GM11168 (cell line): ENCODE data around the gene FLNB.

Source experiments
- in situ Hi-C: fragments of 300-500 bp; cut with MboI; formaldehyde crosslinking; loops from one replicate; pipeline ENCODE4 v1.12.0; 2022; ENCODE audit warnings: low sequenced_read_pairs; ENCODE audit not compliant: unreplicated experiment

Gene FLNB

DNA sequence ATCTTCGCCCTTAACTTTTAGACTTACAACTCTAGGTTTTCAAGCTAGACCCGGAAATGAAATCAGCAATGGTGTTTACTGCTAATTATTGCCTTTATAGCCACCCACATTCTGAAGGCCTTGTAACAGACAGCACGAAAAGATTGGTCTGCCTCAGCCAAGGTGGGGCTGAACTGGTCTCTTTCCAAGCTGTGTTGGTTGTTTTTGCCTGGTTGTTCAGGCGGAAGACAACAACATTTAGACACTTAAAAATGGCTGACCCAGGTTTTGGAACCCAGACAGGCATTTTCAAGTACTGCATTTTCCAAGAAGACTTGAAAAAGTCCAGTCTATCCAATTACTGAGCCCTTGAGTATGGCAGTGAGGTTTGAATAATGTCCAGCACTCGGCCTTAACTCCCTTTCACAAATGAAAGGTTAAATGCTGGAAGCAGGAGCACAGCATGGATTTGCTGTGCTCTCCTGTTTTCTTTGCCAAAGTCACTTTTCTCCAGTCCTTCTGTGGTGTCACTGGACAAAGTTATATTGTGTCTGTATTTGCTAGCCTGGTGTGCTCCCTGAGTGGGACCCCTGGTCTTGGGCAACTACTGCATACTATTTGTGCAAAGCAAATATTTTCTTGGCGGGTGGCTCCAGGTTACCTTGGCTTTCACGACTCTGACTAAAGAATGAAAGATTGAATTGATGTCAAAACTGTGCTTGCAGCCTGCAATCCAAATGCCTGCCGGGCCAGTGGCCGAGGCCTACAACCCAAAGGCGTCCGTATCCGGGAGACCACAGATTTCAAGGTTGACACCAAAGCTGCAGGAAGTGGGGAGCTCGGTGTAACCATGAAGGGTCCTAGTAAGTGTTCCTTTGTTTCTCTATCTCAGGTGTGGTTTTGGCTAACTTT lies 93.5 kb downstream of the FLNB start:
- in situ Hi-C loops: no loop called here

DNA sequence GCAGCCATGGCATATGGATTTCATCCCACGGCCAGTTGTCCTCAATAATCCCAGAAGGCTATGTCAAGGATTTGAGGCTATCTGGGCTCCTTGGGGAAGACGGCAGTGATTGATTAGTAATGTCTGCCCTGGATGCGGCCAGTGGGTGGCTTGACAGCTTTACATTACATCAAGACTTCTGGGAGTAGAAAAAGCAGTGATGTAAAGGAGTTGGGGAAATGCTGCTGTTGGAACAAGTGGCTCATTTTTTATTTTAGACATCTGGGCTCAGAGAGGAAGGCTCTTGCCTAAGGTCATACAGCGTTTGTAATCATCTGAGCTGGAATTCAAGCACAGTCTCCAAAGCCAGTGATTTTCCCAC lies 94.1 kb downstream of the FLNB start:
- in situ Hi-C loops: no loop called here

DNA sequence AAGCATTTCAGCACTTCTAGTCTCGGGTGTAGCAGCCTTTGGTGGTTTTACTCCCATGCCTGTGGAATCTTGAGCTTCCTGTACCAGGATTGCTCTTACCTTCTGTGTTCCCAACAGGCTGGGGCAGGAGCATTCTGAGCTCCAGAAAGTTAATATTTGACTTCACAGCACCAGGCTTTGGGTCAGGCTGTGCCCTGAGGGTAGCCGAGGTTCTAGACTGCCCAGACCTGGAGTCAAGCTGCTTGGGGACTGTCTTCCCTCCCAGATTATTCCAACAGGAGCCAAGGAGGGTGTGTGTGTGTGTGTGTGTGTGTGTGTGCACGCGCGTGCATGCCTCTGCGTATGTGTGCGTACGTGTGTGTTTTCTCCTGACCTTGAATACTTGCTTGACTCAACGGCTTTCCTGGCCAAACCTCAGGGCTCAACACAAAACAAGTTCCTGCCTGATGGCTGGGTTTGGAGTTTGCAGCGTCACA lies 94.8 kb downstream of the FLNB start:
- in situ Hi-C loops: no loop called here

- in situ Hi-C loops: no loop called here
These were observed 95.9 kb downstream of the FLNB start for GRCh38 chr3:58104151-58104550.

DNA sequence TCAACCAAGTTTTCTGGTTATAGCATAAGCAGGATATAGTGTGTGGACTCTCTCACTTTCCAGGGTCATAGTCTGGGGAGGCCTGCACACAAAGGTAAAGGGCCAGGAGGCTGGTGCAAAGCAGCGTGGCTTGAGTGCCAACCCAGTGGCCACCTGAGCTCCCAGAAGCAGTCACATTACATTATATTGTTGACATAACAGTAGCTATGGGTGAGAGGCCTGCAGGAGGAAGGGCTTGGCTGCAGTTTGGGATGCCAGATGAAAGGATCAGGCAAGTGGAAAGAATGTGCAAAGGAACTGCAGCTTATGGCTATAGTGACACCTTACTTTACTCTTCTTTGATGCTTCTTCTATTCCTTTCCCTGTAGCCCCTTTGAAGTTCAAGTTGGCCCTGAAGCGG lies 96.5 kb downstream of the FLNB start:
- in situ Hi-C loops: no loop called here

GRCh38 chr3:58105196-58105595 lies 97.0 kb downstream of the FLNB start:
- in situ Hi-C loops: no loop called here

DNA sequence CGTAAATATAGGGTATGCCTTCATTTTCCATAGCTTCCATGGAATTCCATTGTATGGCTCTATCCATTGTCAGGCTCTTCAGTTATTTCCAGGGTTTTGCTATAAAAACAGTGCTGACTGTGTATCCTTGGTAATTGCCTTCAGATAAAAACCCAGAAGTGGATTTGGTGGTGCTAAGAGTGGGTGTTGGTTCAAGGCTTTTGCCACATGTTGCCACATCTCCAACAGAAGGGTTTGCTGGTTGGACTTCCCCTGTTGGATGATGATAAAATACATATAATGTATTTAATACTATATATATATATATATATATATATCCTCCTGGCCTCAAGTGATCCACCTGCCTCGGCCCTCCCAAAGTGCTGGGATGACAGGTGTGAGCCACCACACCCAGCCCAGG lies 97.8 kb downstream of the FLNB start:
- in situ Hi-C loops: no loop called here

GRCh38 chr3:58106640-58107039 lies 98.4 kb downstream of the FLNB start:
- in situ Hi-C loops: no loop called here

DNA sequence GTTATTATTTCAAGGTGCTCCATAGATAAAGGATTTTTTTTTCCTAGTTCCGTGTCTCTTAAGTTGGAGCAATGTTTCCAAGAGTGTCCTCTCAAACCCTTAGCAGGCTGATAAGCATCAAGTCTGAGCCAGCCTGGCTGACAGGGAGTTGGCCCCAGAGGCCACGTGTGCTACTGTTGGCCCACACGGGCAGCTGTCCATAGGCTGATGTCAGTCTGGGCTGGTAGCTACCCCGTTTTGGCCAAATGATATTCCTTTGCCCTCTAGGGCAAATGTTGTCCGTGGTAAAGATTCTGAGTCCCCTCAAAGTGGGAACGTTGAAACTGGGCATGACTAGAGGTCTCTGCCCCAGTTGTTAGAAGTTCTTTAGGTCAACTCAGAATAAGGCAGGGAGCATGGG lies 99.4 kb downstream of the FLNB start:
- in situ Hi-C loops: no loop called here

GRCh38 chr3:58109752-58110151 lies 101.5 kb downstream of the FLNB start:
- in situ Hi-C loops: no loop called here

- in situ Hi-C loops: no loop called here
These were observed 103.4 kb downstream of the FLNB start for GRCh38 chr3:58111513-58112184.

DNA sequence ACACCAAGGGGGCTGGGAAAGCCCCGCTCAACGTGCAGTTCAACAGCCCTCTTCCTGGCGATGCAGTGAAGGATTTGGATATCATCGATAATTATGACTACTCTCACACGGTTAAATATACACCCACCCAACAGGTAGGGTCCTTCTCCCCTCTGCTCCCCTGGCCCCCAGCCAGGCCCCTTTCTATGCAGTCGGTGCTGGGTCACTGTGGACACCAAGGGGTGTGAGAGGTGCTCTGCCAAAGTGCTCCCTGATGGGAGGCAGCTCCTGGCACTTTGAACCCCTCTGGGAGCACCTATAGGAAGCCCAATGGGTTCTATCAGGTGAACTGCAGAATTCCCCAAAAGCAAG lies 103.9 kb downstream of the FLNB start:
- in situ Hi-C loops: no loop called here

DNA sequence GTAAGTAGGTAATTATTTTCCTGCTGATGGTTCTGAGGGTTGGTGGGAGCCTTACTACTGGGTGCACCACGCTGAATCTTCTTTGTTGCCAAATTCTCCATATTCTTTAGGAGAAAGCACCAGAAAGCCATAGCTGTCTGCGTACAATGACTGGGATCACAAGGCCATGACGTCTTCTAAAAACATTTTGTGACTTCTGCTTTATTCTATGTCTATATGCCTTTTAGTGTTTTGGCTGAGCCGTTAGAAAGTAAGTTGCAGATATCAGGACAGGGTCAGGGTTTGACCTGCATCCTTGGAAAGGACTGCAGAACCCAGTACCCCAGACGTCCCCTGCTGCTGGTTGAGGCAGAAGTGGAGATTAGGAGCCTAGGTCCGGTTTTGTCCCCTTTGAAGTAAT lies 107.0 kb downstream of the FLNB start:
- in situ Hi-C loops: no loop called here

DNA sequence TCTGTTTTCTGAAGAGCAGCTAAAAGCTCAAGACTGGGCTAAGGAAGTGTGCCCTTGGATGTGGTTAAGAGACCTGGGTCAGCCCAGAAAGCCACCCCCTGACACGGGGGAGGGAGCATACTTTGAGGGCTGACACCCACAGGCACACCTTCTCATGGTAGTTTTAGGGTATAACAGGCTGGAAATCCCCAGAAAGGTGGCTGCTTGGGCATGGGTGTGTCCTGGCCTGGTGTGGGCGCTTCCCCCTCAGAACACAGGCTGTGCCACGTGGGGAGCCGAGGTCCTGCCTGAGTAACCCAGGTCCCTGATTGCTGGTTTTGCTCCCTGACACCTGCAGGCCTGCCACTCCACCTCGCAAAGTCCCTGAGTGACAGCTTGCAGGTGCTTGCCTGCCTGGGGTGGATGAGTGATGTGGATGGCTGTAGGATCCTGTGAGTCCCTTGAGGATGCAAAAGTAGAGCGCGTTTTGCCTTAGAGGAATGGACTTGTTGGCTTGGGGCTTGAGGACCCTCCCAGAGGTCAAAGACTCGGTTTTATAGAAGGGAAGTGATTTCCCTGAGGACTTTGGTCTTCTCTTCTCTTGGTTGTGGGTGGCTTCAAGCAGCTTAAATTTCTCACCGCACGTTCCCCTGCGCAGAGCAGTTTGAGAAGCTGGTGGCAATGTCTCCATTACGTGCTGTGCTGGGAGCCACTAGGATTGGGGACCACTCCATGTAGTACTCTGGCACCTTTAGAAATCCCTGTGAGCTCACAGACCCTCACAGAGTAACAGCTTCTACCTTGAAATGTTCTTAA lies 108.1 kb downstream of the FLNB start:
- in situ Hi-C loops: no loop called here

DNA sequence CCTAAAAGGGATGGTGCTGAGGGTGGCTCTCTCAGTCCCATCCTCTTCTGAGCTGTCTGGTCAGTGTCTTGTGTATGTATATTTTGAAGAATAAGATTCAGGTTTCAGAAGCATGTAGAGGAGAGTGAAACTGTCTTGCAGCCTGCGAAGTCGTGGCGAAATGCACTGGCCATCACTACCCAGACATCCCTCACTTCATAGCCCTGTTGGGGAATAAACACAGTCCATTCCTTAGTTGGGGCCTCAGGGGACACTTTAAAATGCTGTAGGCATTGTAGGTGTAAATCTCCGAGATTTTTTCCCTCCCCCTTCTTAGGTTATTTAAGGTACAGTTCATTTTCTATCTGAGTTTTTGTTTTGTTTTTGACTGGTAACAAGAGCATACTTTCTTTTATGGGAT lies 108.8 kb downstream of the FLNB start:
- in situ Hi-C loops: no loop called here

DNA sequence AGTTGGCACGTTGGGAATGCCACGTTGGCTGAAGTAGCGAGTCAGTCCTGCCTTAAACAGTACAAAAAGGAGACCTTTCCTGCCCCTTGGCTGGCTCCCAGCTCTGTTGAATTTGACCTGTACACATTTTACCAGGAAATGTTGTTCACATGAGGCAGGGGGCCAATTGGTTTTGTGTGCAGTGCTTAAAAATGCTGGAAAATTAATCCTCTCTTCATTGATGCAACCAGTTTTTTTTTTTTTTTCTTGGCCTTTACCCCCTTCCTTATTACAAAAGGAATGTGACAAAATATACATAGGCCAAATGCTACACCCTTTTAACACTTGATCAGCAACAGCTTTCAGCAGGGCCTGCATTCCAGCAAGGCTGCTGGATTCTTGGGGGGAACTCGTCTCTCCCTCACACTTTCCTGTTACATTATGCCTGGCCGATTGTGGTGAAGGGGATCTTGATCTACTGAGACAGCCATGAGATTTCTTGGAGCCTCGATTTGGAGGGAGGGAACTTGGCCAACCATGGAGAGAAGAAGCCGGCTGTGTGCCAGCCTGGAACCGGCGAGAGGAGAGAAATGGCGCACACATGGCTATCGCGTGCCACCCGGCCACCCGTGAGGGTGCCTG lies 109.4 kb downstream of the FLNB start:
- in situ Hi-C loops: no loop called here

- in situ Hi-C loops: no loop called here
These were observed 111.0 kb downstream of the FLNB start for GRCh38 chr3:58119186-58119585.

GRCh38 chr3:58120075-58120812 lies 112.0 kb downstream of the FLNB start:
- in situ Hi-C loops: no loop called here

DNA sequence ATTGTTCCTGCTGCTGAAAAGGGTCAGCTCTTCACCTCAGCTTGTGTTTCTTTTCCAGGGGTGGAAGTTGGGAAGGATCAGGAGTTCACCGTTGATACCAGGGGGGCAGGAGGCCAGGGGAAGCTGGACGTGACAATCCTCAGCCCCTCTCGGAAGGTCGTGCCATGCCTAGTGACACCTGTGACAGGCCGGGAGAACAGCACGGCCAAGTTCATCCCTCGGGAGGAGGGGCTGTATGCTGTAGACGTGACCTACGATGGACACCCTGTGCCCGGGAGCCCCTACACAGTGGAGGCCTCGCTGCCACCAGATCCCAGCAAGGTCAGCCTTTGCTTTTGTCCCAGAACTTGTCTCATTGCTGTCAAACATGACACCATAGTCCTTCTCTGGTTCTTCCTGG lies 113.0 kb downstream of the FLNB start:
- in situ Hi-C loops: no loop called here
